ENCODE data around the gene CRAMP1.
"Not testable (repeated sequence)": the region's sequence is repeated elsewhere in the genome, so short reads cannot be mapped to it uniquely, and the experiment has no call there.

- TF ChIP-seq EZH2phosphoT487 (IDR thresholded peaks at IDR 0.05; ENCODE audit: insufficient read depth, low read depth); EZH2 (IDR thresholded peaks at IDR 0.05; ENCODE audit: insufficient read depth, poor library complexity, severe bottlenecking): not testable (repeated sequence)
These were observed 93.1 kb downstream of the CRAMP1 start for GRCh38 chr16:1705324-1705687.

Measured in GM23248 (cell line).